Mesenchymal stem cell (in vitro differentiated cells and primary cell): ENCODE measurements around the gene DNAJB14.

ENCODE experiments used
- DNase-seq: peaks from one replicate; pipeline ENCODE4 v3.0.0-alpha.2; 2013
- H2AFZ ChIP-seq: one replicate; pipeline ENCODE4 v1.6.1; 2013; ENCODE audit warnings: low read depth, mild to moderate bottlenecking, control low read depth, inconsistent platforms, low read length, moderate library complexity
- H2AK5ac ChIP-seq: 2 replicates; pipeline ENCODE4 v1.6.1; 2013; ENCODE audit warnings: low read length, moderate library complexity, mild to moderate bottlenecking, inconsistent platforms; ENCODE audit not compliant: severe bottlenecking
- H2BK120ac ChIP-seq: one replicate; pipeline ENCODE4 v1.6.1; 2013; ENCODE audit warnings: low read depth, mild to moderate bottlenecking, inconsistent platforms, low read length, moderate library complexity
- H2BK12ac ChIP-seq, 2 experiments: one replicate each; pipeline ENCODE4 v1.6.1; 2013; ENCODE audit warnings: inconsistent platforms in 2 of 2, low read length in 2 of 2, mild to moderate bottlenecking in 2 of 2, moderate library complexity in 2 of 2, control low read depth in 1 of 2
- H2BK15ac ChIP-seq: one replicate; pipeline ENCODE4 v1.6.1; 2013; ENCODE audit warnings: mild to moderate bottlenecking, low read depth, inconsistent platforms; ENCODE audit not compliant: poor library complexity, severe bottlenecking
- H2BK5ac ChIP-seq: 2 replicates; pipeline ENCODE4 v1.6.1; 2013; ENCODE audit warnings: low read depth, mild to moderate bottlenecking, low read length, control low read depth, inconsistent platforms; ENCODE audit not compliant: poor library complexity, severe bottlenecking
- H3K14ac ChIP-seq, 2 experiments: one replicate each; pipeline ENCODE4 v1.6.1; 2013; ENCODE audit warnings: inconsistent platforms in 2 of 2, low read length in 2 of 2, control low read depth in 1 of 2, mild to moderate bottlenecking in 1 of 2, moderate library complexity in 1 of 2
- H3K18ac ChIP-seq, 2 experiments: one replicate each; pipeline ENCODE4 v1.6.1; 2013; ENCODE audit warnings: inconsistent platforms in 2 of 2, low read length in 2 of 2, control low read depth in 1 of 2, low read depth in 1 of 2, mild to moderate bottlenecking in 1 of 2
- H3K23ac ChIP-seq, 2 experiments: one replicate each; pipeline ENCODE4 v1.6.1; 2013; ENCODE audit warnings: inconsistent platforms in 2 of 2, low read length in 2 of 2, mild to moderate bottlenecking in 2 of 2, moderate library complexity in 2 of 2, control low read depth in 1 of 2
- H3K27ac ChIP-seq: 2 replicates; pipeline ENCODE4 v1.5.1; 2013; ENCODE audit warnings: mild to moderate bottlenecking, moderate library complexity, low read length, control low read depth, inconsistent platforms; ENCODE audit not compliant: poor library complexity, severe bottlenecking
- H3K27me3 ChIP-seq, 2 experiments: 2 replicates each; pipeline versions ENCODE4 v1.6.1 to v1.7.0; 2013; ENCODE audit warnings: low read length in 2 of 2, mild to moderate bottlenecking in 2 of 2, moderate library complexity in 2 of 2, control low read depth in 1 of 2, inconsistent platforms in 1 of 2; ENCODE audit not compliant: control insufficient read depth in 1 of 2, insufficient read depth in 1 of 2
- H3K36me3 ChIP-seq, 2 experiments: 2 replicates each; pipeline versions ENCODE4 v1.6.1 to v1.7.0; 2013; ENCODE audit warnings: low read length in 2 of 2, control low read depth in 1 of 2, inconsistent platforms in 1 of 2, low read depth in 1 of 2, mild to moderate bottlenecking in 1 of 2; ENCODE audit not compliant: insufficient read depth in 2 of 2, control insufficient read depth in 1 of 2
- H3K4ac ChIP-seq, 2 experiments: one replicate each; pipeline ENCODE4 v1.6.1; 2013; ENCODE audit warnings: inconsistent platforms in 2 of 2, low read length in 2 of 2, mild to moderate bottlenecking in 2 of 2, moderate library complexity in 2 of 2, control low read depth in 1 of 2, low read depth in 1 of 2
- H3K4me1 ChIP-seq: 2 replicates; pipeline ENCODE4 v1.6.1; 2013; ENCODE audit warnings: low read depth, low read length, control low read depth; ENCODE audit not compliant: control insufficient read depth, insufficient read depth
- H3K4me2 ChIP-seq: 2 replicates; pipeline ENCODE4 v1.6.1; 2013; ENCODE audit warnings: low read length, mild to moderate bottlenecking, inconsistent platforms; ENCODE audit not compliant: poor library complexity, severe bottlenecking
- H3K4me3 ChIP-seq, 2 experiments: 2 replicates each; pipeline versions ENCODE4 v1.5.1 to v1.7.0; 2013; ENCODE audit warnings: low read length in 2 of 2, mild to moderate bottlenecking in 2 of 2, control low read depth in 1 of 2, low read depth in 1 of 2; ENCODE audit not compliant: insufficient read depth in 1 of 2
- H3K79me1 ChIP-seq: replicated peaks from 2 replicates; pipeline ENCODE4 v1.6.1; 2013; ENCODE audit warnings: mild to moderate bottlenecking, control low read depth, low read length, inconsistent platforms; ENCODE audit not compliant: poor library complexity, severe bottlenecking
- H3K9ac ChIP-seq: 2 replicates; pipeline ENCODE4 v1.7.0; 2013; ENCODE audit warnings: mild to moderate bottlenecking, low read length, moderate library complexity
- H3K9me3 ChIP-seq: 2 replicates; pipeline ENCODE4 v1.7.0; 2013; ENCODE audit warnings: mild to moderate bottlenecking, low read length; ENCODE audit not compliant: control insufficient read depth
- H4K8ac ChIP-seq: one replicate; pipeline ENCODE4 v1.6.1; 2013; ENCODE audit warnings: inconsistent platforms, mild to moderate bottlenecking, low read length, moderate library complexity
- H4K91ac ChIP-seq: one replicate; pipeline ENCODE4 v1.6.1; 2013; ENCODE audit warnings: mild to moderate bottlenecking, low read length, inconsistent platforms
- WGBS: methylation state at CpG from one replicate; pipeline ENCODE4 v1.1.7; 2013; ENCODE audit warnings: mixed read lengths; 5-methylcytosine and 5-hydroxymethylcytosine counted together

DNAJB14 gene

DNA sequence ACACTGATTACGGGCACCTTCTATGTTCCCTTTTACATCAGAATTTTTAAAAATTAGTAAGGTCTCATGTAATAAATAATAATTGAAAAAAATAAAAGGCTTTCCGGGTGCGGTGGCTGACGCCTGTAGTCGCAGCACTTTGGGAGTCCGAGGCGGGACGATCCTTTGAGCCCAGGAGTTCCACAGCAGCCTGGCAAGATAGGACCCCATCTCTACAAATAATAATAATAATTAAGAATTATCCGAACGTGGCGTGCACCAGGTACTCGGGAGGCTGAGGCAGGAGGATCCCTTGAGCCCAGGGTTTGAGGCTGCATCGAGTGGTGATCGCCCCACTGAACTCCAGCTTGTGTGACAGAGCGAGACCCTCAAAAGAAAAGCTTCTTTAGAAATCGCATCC lies 51.4 kb downstream of the DNAJB14 start:
- Histone ChIP-seq H3K4ac (peak overlapping the region in 1 of 2 experiments; percentile 22), H3K27me3 (no peaks in the 10 kb centered on the region), H2AFZ (no peak overlapping the region), H3K4me2 (peak overlapping the region; percentile 73), H2AK5ac (no peak overlapping the region), H3K36me3 (peaks cover 0 to 41% of the 10 kb centered on the region in 2 experiments), H3K9me3 (no peaks in the 10 kb centered on the region), H4K8ac (peak overlapping the region; percentile 95), H3K27ac (peak overlapping the region; percentile 76), H2BK12ac (no peak overlapping the region), H3K79me1 (no peaks in the 10 kb centered on the region), H3K4me1 (peaks cover 5% of the 10 kb centered on the region), H2BK5ac (no peak overlapping the region), H2BK15ac (no peak overlapping the region), H3K18ac (no peak overlapping the region), H3K23ac (no peak overlapping the region), H4K91ac (no peak overlapping the region), H3K14ac (no peak overlapping the region), H3K4me3 (peak overlapping the region in 1 of 2 experiments; percentile 79), H2BK120ac (no peak overlapping the region), H3K9ac (peak overlapping the region; percentile 87)
- WGBS = 98% methylated on average over 15 of the region's 16 CpGs
- DNase-seq = no peak

DNA sequence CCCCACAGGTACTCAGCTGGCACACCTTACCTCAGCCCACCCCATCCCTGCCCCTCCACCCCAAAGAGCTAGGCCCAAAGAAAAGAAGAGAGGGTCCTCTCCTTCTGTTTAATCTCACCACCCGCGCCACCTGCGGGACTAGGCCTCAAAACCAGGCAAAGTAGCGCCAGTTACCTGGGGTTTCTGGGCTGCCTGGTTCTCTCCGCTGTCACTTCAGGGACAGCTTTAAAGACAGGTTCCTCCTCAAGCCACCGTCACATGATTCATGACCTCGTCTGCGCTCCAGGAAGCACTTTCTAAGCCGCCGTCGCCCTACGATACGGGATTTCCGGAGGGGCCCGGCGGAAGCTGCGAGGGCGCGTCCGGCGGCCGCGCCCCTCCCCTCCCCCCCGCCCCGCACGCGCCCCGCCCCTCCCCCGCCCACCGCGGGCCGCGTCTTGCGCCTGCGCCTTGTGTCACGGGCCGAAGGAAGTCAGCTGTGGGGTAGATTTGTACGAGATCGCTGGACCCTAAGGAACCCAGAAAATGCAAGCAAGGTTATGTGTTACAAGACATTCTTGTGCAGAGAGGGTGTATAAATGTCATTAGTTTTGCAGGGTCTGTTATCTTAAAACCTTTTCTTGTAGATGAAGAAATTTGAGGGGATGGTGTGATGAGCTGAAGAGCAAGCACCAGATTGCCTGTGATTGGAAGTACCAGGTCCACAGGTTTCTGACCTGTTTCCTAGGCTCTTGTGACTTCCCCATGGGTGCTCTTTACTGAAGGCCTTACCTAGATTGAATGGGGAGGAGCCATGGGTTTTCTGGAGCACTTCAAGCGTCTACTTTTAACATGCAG lies 52.0 kb downstream of the DNAJB14 start, which contains the start of gene LAMTOR3:
Gene LAMTOR3 (minus strand): TSS at position 267 of the 837 bp plus-strand sequence. CDS start 464 bp downstream, outside the sequence.
- H3K9ac ChIP-seq = peak within 1 kb of the TSS; percentile 98
- H3K14ac ChIP-seq = no peak within 1 kb of the TSS
- H4K8ac ChIP-seq = peak within 1 kb of the TSS; percentile 95
- H2BK12ac ChIP-seq = no peak within 1 kb of the TSS
- H3K4me1 ChIP-seq = peaks cover 5% of the 10 kb centered on the region
- no peaks in the 10 kb centered on the region for H3K27me3 ChIP-seq
- H3K36me3 ChIP-seq = peaks cover 0 to 38% of the 10 kb centered on the region in 2 experiments
- H2AFZ ChIP-seq = peak within 1 kb of the TSS; percentile 74
- peak within 1 kb of the TSS; percentile 77 to 92 for H3K4me3 ChIP-seq
- 0% methylated on average over 21 of the region's 40 CpGs for WGBS
- peak within 1 kb of the TSS; percentile 81 for H3K4me2 ChIP-seq
- peak within 1 kb of the TSS; percentile 86 for H3K27ac ChIP-seq
- H3K9me3 ChIP-seq = no peaks in the 10 kb centered on the region
- no peak within 1 kb of the TSS for H3K23ac ChIP-seq
- peak within 1 kb of the TSS; percentile 43 for H4K91ac ChIP-seq
- H3K4ac ChIP-seq = peak within 1 kb of the TSS; percentile 29 to 83
- H3K18ac ChIP-seq = peak within 1 kb of the TSS; percentile 52 to 80
- peak; percentile 91 for DNase-seq
- no peak within 1 kb of the TSS for H2AK5ac ChIP-seq
- no peak within 1 kb of the TSS for H2BK120ac ChIP-seq
- peak within 1 kb of the TSS; percentile 8 for H2BK5ac ChIP-seq
- no peak within 1 kb of the TSS for H2BK15ac ChIP-seq
- H3K79me1 ChIP-seq = no peaks in the 10 kb centered on the region

DNA sequence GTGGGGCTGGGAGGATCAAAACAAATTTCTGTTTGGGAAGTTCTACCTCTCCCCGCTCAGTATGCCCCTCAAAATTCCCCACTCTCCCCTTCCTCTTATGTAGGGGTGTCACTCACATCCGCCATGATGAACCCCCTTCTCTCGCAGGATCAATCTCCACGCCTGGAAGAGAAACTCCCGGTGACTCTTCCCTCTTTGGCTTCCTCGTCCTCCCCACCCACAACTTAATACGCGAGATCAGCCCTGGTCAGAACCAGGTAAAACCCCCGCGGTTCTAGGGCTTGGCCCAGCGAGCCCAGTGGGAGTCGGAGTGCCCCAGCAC lies 52.6 kb downstream of the DNAJB14 start:
- Histone ChIP-seq H3K4me3 (peak overlapping the region; percentile 77 to 92), H2BK120ac (no peak overlapping the region), H3K23ac (no peak overlapping the region), H3K27me3 (no peaks in the 10 kb centered on the region), H3K4me1 (peaks cover 5% of the 10 kb centered on the region), H4K8ac (peak overlapping the region; percentile 93), H3K36me3 (peaks cover 0 to 41% of the 10 kb centered on the region in 2 experiments), H2AFZ (no peak overlapping the region), H3K27ac (peak overlapping the region; percentile 86), H3K9ac (peak overlapping the region; percentile 98), H3K9me3 (no peaks in the 10 kb centered on the region), H2BK5ac (peak overlapping the region; percentile 8), H3K79me1 (peaks cover 2% of the 10 kb centered on the region), H3K4me2 (peak overlapping the region; percentile 81), H3K4ac (peak overlapping the region; percentile 29 to 83), H2BK12ac (no peak overlapping the region), H3K14ac (no peak overlapping the region), H3K18ac (peak overlapping the region; percentile 52 to 80), H4K91ac (peak overlapping the region; percentile 43), H2BK15ac (no peak overlapping the region), H2AK5ac (no peak overlapping the region)
- peak; percentile 36 for DNase-seq
- WGBS = 3% methylated on average over 12 of the region's 12 CpGs

DNA sequence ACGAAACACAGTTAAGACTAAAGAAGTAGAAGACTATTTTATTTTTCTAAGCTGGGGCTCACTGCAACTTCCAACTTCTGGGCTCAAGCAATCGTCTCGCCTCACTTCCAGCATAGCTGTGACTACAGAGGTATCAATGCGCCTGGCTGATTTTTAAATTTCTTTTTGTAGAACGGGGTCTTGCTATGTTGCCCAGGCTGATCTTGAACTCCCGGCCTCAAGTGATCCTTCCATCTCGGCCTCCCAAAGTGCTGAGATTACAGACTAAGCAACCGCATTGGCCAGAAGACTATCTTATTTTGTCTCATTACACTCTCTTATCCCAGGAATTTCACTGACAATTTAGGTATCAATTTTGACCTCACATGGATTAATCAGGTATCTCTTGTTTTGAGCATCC lies 53.4 kb downstream of the DNAJB14 start:
- Histone ChIP-seq H4K91ac (no peak overlapping the region), H3K27me3 (no peaks in the 10 kb centered on the region), H2BK12ac (no peak overlapping the region), H3K23ac (no peak overlapping the region), H4K8ac (no peak overlapping the region), H3K9me3 (no peaks in the 10 kb centered on the region), H3K14ac (no peak overlapping the region), H2AFZ (no peak overlapping the region), H3K4ac (no peak overlapping the region), H3K4me3 (peak overlapping the region in 1 of 2 experiments; percentile 92), H3K36me3 (peaks cover 0 to 36% of the 10 kb centered on the region in 2 experiments), H3K4me1 (peaks cover 5% of the 10 kb centered on the region), H3K18ac (no peak overlapping the region), H2BK15ac (no peak overlapping the region), H3K4me2 (peak overlapping the region; percentile 81), H2AK5ac (no peak overlapping the region), H3K9ac (peak overlapping the region; percentile 98), H2BK5ac (no peak overlapping the region), H3K79me1 (peaks cover 2% of the 10 kb centered on the region), H2BK120ac (no peak overlapping the region), H3K27ac (no peak overlapping the region)
- no peak for DNase-seq
- 98% methylated on average over 8 of the region's 8 CpGs for WGBS
